ENCODE measurements around the gene SP2. TPM values are rescaled to one million over a fixed set of nuclear protein-coding genes. Genes with fewer than 3 reads are reported as not detected.

The SP2 gene
- polyA plus RNA-seq, 1 donor (not counting 4 experiments of a cell fraction or from before 2014, with no cell fraction given) = 2.1 TPM

GRCh38 chr17:47955497-47956461 is 59.7 kb downstream of the SP2 start:
- dilution Hi-C loops (cut with MboI; ENCODE audit: extremely low pct_ligation_motif_present, low sequenced_read_pairs) = no loop called here
- FAIRE-seq = no peak
- no peak overlapping the region for H3K9ac ChIP-seq (ENCODE audit: control insufficient read depth, extremely low read depth, insufficient read depth, low read length)
- H2AFZ ChIP-seq (ENCODE audit: control insufficient read depth, low read length) = no peak overlapping the region
- no peak overlapping the region for H3K4me2 ChIP-seq (ENCODE audit: control insufficient read depth, extremely low read depth, insufficient read depth, low read depth, low read length)
- no peak for DNase-seq (ENCODE audit: low read depth, low spot score)
- H4K20me1 ChIP-seq (ENCODE audit: control insufficient read depth, extremely low read depth, insufficient read depth, low read length) = no peaks in the 10 kb centered on the region
- H3K4me1 ChIP-seq (ENCODE audit: control insufficient read depth, extremely low read depth, insufficient read depth, low read length) = peaks cover 11% of the 10 kb centered on the region
- TF ChIP-seq CTCF (optimal IDR thresholded peaks at IDR 0.05 in 1 of 3, IDR thresholded peaks at IDR 0.05 in 1 of 3, conservative IDR thresholded peaks at IDR 0.05 in 1 of 3; ENCODE audit: extremely low read depth in 1 of 3, insufficient read depth in 2 of 3, low read length in 3 of 3) (no peak), EZH2 (IDR thresholded peaks at IDR 0.05; ENCODE audit: low read length) (no peak)
- H3K9me1 ChIP-seq (ENCODE audit: control insufficient read depth, extremely low read depth, insufficient read depth, low read length) = no peaks in the 10 kb centered on the region
- H3K36me3 ChIP-seq (ENCODE audit: control insufficient read depth in 2 of 2, extremely low read depth in 1 of 2, insufficient read depth in 2 of 2, low read length in 2 of 2) = peaks cover 0 to 1% of the 10 kb centered on the region in 2 experiments
- H3K4me3 ChIP-seq (ENCODE audit: control insufficient read depth in 2 of 3, extremely low read depth in 1 of 3, insufficient read depth in 2 of 3, low read depth in 1 of 3, low read length in 3 of 3) = no peak overlapping the region
- H3K9me3 ChIP-seq (ENCODE audit: control insufficient read depth, low read depth, low read length) = no peaks in the 10 kb centered on the region
- H3K79me2 ChIP-seq (ENCODE audit: control insufficient read depth, insufficient read depth, low read length) = no peaks in the 10 kb centered on the region
- H3K27ac ChIP-seq (ENCODE audit: control insufficient read depth, insufficient read depth, low read length) = no peak overlapping the region
- no peaks in the 10 kb centered on the region for H3K27me3 ChIP-seq (ENCODE audit: control insufficient read depth, extremely low read depth, insufficient read depth, low read length)

- H4K20me1 ChIP-seq (ENCODE audit: control insufficient read depth, extremely low read depth, insufficient read depth, low read length) = no peaks in the 10 kb centered on the region
- H3K27me3 ChIP-seq (ENCODE audit: control insufficient read depth, extremely low read depth, insufficient read depth, low read length) = no peaks in the 10 kb centered on the region
- peaks cover 0 to 1% of the 10 kb centered on the region in 2 experiments for H3K36me3 ChIP-seq (ENCODE audit: control insufficient read depth in 2 of 2, extremely low read depth in 1 of 2, insufficient read depth in 2 of 2, low read length in 2 of 2)
- H3K4me3 ChIP-seq (ENCODE audit: control insufficient read depth in 2 of 3, extremely low read depth in 1 of 3, insufficient read depth in 2 of 3, low read depth in 1 of 3, low read length in 3 of 3) = no peak overlapping the region
- DNase-seq (ENCODE audit: low read depth, low spot score) = no peak
- no peak overlapping the region for H3K9ac ChIP-seq (ENCODE audit: control insufficient read depth, extremely low read depth, insufficient read depth, low read length)
- dilution Hi-C loops (cut with MboI; ENCODE audit: extremely low pct_ligation_motif_present, low sequenced_read_pairs) = no loop called here
- no peak for FAIRE-seq
- no peak overlapping the region for H3K27ac ChIP-seq (ENCODE audit: control insufficient read depth, insufficient read depth, low read length)
- no peaks in the 10 kb centered on the region for H3K9me3 ChIP-seq (ENCODE audit: control insufficient read depth, low read depth, low read length)
- H3K79me2 ChIP-seq (ENCODE audit: control insufficient read depth, insufficient read depth, low read length) = no peaks in the 10 kb centered on the region
- peaks cover 11% of the 10 kb centered on the region for H3K4me1 ChIP-seq (ENCODE audit: control insufficient read depth, extremely low read depth, insufficient read depth, low read length)
- no peak for TF ChIP-seq CTCF (optimal IDR thresholded peaks at IDR 0.05 in 1 of 3, IDR thresholded peaks at IDR 0.05 in 1 of 3, conservative IDR thresholded peaks at IDR 0.05 in 1 of 3; ENCODE audit: extremely low read depth in 1 of 3, insufficient read depth in 2 of 3, low read length in 3 of 3)
- no peak overlapping the region for H2AFZ ChIP-seq (ENCODE audit: control insufficient read depth, low read length)
- no peak overlapping the region for H3K4me2 ChIP-seq (ENCODE audit: control insufficient read depth, extremely low read depth, insufficient read depth, low read depth, low read length)
- no peaks in the 10 kb centered on the region for H3K9me1 ChIP-seq (ENCODE audit: control insufficient read depth, extremely low read depth, insufficient read depth, low read length)
Measured at GRCh38 chr17:47956791-47957590, 61.0 kb downstream of the SP2 start.

Data from keratinocyte (primary cell).